Stimulated activated effector memory CD8-positive, alpha-beta T cell treated with anti-CD3 and anti-CD28 coated beads, Interleukin-12 subunit alpha, Interleukin-12 subunit beta, amount 100 ng/mL, for 72 hours (primary cell): ENCODE results near the gene TRIM37.

Source experiments
- ATAC-seq: fragments of 150-1000 bp; cut with Tn5 transposase; 2 replicates; pipeline ENCODE4 v1.10.0; 2021
- DNase-seq, 2 donors: peaks; one replicate each; pipeline ENCODE4 v3.0.0; 2021 to 2022; ENCODE audit warnings: low spot score in 2 of 2
- H3K27ac Mint-ChIP-seq: one replicate; pipeline ENCODE4 v1.8.0; 2022; ENCODE audit warnings: mild to moderate bottlenecking, mixed read lengths
- H3K36me3 Mint-ChIP-seq: one replicate; pipeline ENCODE4 v1.8.0; 2022; ENCODE audit warnings: mild to moderate bottlenecking, mixed read lengths
- H3K4me1 Mint-ChIP-seq: one replicate; pipeline ENCODE4 v1.8.0; 2022; ENCODE audit warnings: mixed read lengths
- H3K4me3 Mint-ChIP-seq: one replicate; pipeline ENCODE4 v1.8.0; 2022; ENCODE audit warnings: mild to moderate bottlenecking, mixed read lengths
- H3K9me3 Mint-ChIP-seq: one replicate; pipeline ENCODE4 v1.8.0; 2022; ENCODE audit warnings: mixed read lengths

The TRIM37 gene

GRCh38 chr17:58998871-58999270 lies 107.8 kb downstream of the TRIM37 start:
- no peaks in the 10 kb centered on the region for H3K9me3 Mint-ChIP-seq
- H3K4me1 Mint-ChIP-seq = peaks cover 10% of the 10 kb centered on the region
- H3K36me3 Mint-ChIP-seq = peaks cover 46% of the 10 kb centered on the region
- H3K27ac Mint-ChIP-seq = peak overlapping the region; percentile 34
- ATAC-seq (no peak), DNase-seq (no peak)
- H3K4me3 Mint-ChIP-seq = no peak overlapping the region

GRCh38 chr17:58997756-58998553 lies 108.7 kb downstream of the TRIM37 start:
- Mint-ChIP-seq H3K27ac (peak overlapping the region; percentile 67), H3K9me3 (no peaks in the 10 kb centered on the region), H3K36me3 (peaks cover 46% of the 10 kb centered on the region), H3K4me3 (no peak overlapping the region), H3K4me1 (peaks cover 10% of the 10 kb centered on the region)
- ATAC-seq (no peak), DNase-seq (no peak)

GRCh38 chr17:58996968-58997367 lies 109.7 kb downstream of the TRIM37 start:
- Mint-ChIP-seq H3K4me1 (peaks cover 10% of the 10 kb centered on the region), H3K4me3 (no peak overlapping the region), H3K36me3 (peaks cover 46% of the 10 kb centered on the region), H3K27ac (peak overlapping the region; percentile 67), H3K9me3 (no peaks in the 10 kb centered on the region)
- DNase-seq = no peak
- ATAC-seq = no peak

- H3K4me1 Mint-ChIP-seq = peaks cover 5% of the 10 kb centered on the region
- DNase-seq (no peak), ATAC-seq (no peak)
- no peaks in the 10 kb centered on the region for H3K9me3 Mint-ChIP-seq
- H3K27ac Mint-ChIP-seq = no peak overlapping the region
- no peak overlapping the region for H3K4me3 Mint-ChIP-seq
- H3K36me3 Mint-ChIP-seq = peaks cover 33% of the 10 kb centered on the region
Measured at GRCh38 chr17:58995247-58995940, 111.3 kb downstream of the TRIM37 start.

GRCh38 chr17:58993311-58993710 lies 113.4 kb downstream of the TRIM37 start:
- DNase-seq = no peak
- no peaks in the 10 kb centered on the region for H3K9me3 Mint-ChIP-seq
- no peak for ATAC-seq
- H3K4me1 Mint-ChIP-seq = peaks cover 5% of the 10 kb centered on the region
- H3K27ac Mint-ChIP-seq = peak overlapping the region; percentile 46
- no peak overlapping the region for H3K4me3 Mint-ChIP-seq
- peaks cover 12% of the 10 kb centered on the region for H3K36me3 Mint-ChIP-seq

- Mint-ChIP-seq H3K27ac (peak overlapping the region; percentile 11), H3K36me3 (no peaks in the 10 kb centered on the region), H3K9me3 (no peaks in the 10 kb centered on the region), H3K4me3 (no peak overlapping the region), H3K4me1 (peaks cover 5% of the 10 kb centered on the region)
- ATAC-seq (peak; percentile 94), DNase-seq (peak in 1 of 2 donors; percentile 72)
Measured at GRCh38 chr17:58991718-58992331, 114.9 kb downstream of the TRIM37 start.

GRCh38 chr17:58989629-58990028 lies 117.1 kb downstream of the TRIM37 start:
- DNase-seq (no peak), ATAC-seq (no peak)
- Mint-ChIP-seq H3K4me3 (no peak overlapping the region), H3K27ac (peak overlapping the region; percentile 60), H3K4me1 (peaks cover 5% of the 10 kb centered on the region), H3K36me3 (no peaks in the 10 kb centered on the region), H3K9me3 (no peaks in the 10 kb centered on the region)

DNA sequence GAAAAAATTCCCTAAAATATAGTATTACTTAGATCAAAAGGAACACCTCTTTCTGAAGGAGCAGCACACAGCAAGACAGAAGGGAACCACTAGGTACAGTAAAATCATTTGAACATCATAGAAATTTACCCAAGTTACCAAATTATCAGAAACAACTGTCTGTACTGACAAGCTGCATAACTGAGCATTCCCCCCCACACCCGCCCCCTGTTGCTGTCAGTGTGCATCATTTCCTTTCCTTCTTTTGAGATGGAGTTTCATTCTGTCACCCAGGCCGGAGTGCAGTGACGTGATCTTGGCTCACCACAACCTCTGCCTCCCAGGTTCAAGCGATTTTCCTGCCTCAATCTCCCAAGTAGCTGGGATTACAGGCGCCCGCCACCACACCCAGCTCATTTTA lies 120.7 kb downstream of the TRIM37 start:
- H3K4me1 Mint-ChIP-seq = no peaks in the 10 kb centered on the region
- no peak overlapping the region for H3K4me3 Mint-ChIP-seq
- no peaks in the 10 kb centered on the region for H3K9me3 Mint-ChIP-seq
- no peak for ATAC-seq
- peak overlapping the region; percentile 40 for H3K27ac Mint-ChIP-seq
- no peaks in the 10 kb centered on the region for H3K36me3 Mint-ChIP-seq
- DNase-seq = no peak

DNA sequence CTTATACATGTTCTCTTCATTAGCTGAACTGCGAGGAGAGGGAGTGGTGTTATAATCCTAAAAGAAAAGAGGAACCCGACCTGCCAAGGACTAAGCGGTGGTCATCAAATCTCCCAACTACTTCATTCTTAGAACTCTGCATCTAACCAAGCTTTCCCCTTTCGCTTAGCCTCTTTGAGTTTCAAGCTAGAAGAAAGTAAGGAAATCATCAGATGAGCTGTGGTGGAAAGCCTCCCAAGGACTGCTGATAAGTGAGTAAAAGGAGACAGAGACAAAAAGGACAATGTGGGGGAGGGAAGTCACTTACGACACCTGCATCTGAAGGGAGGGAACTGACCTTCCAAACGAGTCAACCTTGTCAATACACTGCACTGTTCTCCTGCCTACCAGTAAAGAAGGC lies 121.3 kb downstream of the TRIM37 start:
- Mint-ChIP-seq H3K4me1 (no peaks in the 10 kb centered on the region), H3K9me3 (no peaks in the 10 kb centered on the region), H3K36me3 (no peaks in the 10 kb centered on the region), H3K4me3 (no peak overlapping the region), H3K27ac (peak overlapping the region; percentile 40)
- DNase-seq = no peak
- no peak for ATAC-seq

DNA sequence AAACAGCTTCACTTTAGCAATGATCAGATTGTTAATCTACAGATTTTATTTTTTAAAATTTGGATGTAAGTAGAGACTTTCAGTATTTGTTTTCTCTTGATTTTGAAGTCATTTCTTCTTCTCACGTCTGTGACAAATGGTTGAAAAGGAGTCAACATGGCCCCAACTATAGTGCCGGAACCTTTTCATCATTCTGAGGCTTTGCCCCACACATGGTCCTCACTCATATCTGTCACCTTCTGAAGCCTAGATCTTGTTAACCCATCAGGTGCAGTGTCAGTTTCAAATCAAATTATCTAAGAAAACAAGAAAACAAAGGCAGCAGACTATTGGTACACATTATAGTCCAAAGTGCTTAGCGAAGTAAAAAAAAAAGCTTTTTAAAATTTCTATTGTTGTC lies 124.1 kb downstream of the TRIM37 start:
- DNase-seq = no peak
- Mint-ChIP-seq H3K4me3 (no peak overlapping the region), H3K27ac (no peak overlapping the region), H3K9me3 (no peaks in the 10 kb centered on the region), H3K4me1 (no peaks in the 10 kb centered on the region), H3K36me3 (no peaks in the 10 kb centered on the region)
- no peak for ATAC-seq

- no peak for ATAC-seq
- Mint-ChIP-seq H3K9me3 (no peaks in the 10 kb centered on the region), H3K27ac (no peak overlapping the region), H3K4me3 (no peak overlapping the region), H3K36me3 (no peaks in the 10 kb centered on the region), H3K4me1 (no peaks in the 10 kb centered on the region)
- DNase-seq = no peak
Measured at GRCh38 chr17:58980706-58981481, 125.8 kb downstream of the TRIM37 start.

- Mint-ChIP-seq H3K9me3 (no peaks in the 10 kb centered on the region), H3K4me3 (no peak overlapping the region), H3K27ac (no peak overlapping the region), H3K36me3 (no peaks in the 10 kb centered on the region), H3K4me1 (no peaks in the 10 kb centered on the region)
- ATAC-seq = no peak
- DNase-seq = no peak
Measured at GRCh38 chr17:58976541-58976940, 130.1 kb downstream of the TRIM37 start.

- ATAC-seq (no peak), DNase-seq (no peak)
- Mint-ChIP-seq H3K4me3 (no peak overlapping the region), H3K36me3 (no peaks in the 10 kb centered on the region), H3K4me1 (peaks cover 1% of the 10 kb centered on the region), H3K9me3 (no peaks in the 10 kb centered on the region), H3K27ac (no peak overlapping the region)
Measured at GRCh38 chr17:58974354-58974753, 132.3 kb downstream of the TRIM37 start.

DNA sequence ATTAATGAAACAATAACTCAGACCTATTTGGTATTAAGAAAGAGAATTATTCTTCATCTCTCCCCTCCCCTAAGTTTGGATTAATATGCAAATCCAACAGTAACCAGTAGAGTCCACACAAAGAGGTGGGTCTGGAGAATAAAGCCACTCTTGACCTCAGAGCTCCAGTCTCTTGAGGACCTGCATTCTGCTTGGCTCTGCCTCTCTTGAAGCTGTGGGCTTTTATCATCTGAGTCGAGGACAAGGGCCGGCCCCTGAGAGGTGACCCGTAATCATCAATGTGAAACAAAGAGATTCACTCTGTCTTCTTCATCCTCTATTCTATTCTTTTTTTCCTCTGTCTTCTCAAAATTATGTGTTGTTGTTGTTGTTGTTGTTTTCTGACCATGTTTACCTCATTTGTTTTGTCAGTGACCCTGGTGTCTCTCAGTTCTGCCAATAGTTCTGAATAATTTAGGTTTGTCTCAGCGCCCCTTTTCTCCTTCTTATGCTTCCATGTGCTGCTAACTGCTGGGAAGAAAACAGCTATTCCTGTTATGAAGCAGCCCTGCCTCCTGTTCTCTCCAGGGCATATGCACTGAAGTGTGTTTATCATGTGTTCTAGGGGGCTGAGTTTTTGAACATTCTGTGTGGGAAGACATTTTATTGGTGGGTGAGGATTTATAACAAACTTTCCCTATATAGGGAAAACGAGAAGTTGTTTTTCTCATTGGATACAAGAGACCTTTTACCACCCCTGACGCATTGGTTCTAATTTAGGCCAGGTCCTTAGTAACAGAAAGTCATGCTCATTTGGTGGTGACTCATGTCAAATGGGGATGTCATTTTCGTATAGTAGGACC lies 135.8 kb downstream of the TRIM37 start:
- H3K9me3 Mint-ChIP-seq = no peaks in the 10 kb centered on the region
- no peak overlapping the region for H3K4me3 Mint-ChIP-seq
- no peak overlapping the region for H3K27ac Mint-ChIP-seq
- ATAC-seq = no peak
- peaks cover 13% of the 10 kb centered on the region for H3K4me1 Mint-ChIP-seq
- no peak for DNase-seq
- H3K36me3 Mint-ChIP-seq = no peaks in the 10 kb centered on the region
